ENCODE results near the gene ZNF318. TPM values are rescaled to one million over a fixed set of nuclear protein-coding genes. Genes with fewer than 3 reads are reported as not detected.
"Not testable (repeated sequence)": the region's sequence is repeated elsewhere in the genome, so short reads cannot be mapped to it uniquely, and the experiment has no call there.

The ZNF318 gene
- total RNA-seq, 1 donor from 2014 or later: 17.6 TPM

DNA sequence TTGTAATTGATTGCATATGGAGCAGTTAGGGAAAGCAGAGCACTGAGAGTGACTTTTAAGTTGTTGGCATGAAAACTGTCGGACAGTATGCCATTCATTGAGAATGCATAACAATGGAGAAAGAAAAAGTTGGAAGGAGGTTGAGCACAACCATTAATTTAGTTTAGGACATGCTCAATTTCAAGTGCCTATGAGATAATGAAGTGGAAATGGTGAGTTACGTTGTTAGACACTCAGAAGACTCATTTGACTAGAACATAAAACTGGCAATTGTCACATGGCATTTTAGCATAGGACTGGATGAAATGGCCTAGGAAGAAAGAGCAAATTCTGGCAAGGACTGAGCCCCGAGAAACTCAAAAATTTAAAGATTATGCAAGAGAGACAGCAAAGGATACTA, 22.0 kb downstream of the ZNF318 start:
- TF ChIP-seq, protein P1, sequence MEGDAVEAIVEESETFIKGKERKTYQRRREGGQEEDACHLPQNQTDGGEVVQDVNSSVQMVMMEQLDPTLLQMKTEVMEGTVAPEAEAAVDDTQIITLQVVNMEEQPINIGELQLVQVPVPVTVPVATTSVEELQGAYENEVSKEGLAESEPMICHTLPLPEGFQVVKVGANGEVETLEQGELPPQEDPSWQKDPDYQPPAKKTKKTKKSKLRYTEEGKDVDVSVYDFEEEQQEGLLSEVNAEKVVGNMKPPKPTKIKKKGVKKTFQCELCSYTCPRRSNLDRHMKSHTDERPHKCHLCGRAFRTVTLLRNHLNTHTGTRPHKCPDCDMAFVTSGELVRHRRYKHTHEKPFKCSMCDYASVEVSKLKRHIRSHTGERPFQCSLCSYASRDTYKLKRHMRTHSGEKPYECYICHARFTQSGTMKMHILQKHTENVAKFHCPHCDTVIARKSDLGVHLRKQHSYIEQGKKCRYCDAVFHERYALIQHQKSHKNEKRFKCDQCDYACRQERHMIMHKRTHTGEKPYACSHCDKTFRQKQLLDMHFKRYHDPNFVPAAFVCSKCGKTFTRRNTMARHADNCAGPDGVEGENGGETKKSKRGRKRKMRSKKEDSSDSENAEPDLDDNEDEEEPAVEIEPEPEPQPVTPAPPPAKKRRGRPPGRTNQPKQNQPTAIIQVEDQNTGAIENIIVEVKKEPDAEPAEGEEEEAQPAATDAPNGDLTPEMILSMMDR (IDR thresholded peaks at IDR 0.05): no peak
- TF ChIP-seq EZH2phosphoT487 (IDR thresholded peaks at IDR 0.05): no peak
- no peak for TF ChIP-seq EZH2 (IDR thresholded peaks at IDR 0.05)
- H3K27ac Mint-ChIP-seq: no peak overlapping the region
- no peaks in the 10 kb centered on the region for H3K27me3 Mint-ChIP-seq (ENCODE audit: insufficient read depth, low read depth)
- H3K4me3 ChIP-seq: no peak overlapping the region
- H3K27ac ChIP-seq: no peak overlapping the region
- no peak for DNase-seq (ENCODE audit: low spot score)
- no peaks in the 10 kb centered on the region for H3K4me1 Mint-ChIP-seq
- H3K27me3 ChIP-seq: no peaks in the 10 kb centered on the region
- no peaks in the 10 kb centered on the region for H3K4me1 ChIP-seq
- peaks cover 18% of the 10 kb centered on the region for H3K36me3 Mint-ChIP-seq
- H3K4me2 ChIP-seq: no peak overlapping the region
- H3K36me3 ChIP-seq: peaks cover 11% of the 10 kb centered on the region
- no peak overlapping the region for H3K4me3 Mint-ChIP-seq
- no peaks in the 10 kb centered on the region for H3K9me3 Mint-ChIP-seq
- H3K9ac ChIP-seq: peak overlapping the region; percentile 11
- no peaks in the 10 kb centered on the region for H3K9me3 ChIP-seq (ENCODE audit: low read depth)
- H2AFZ ChIP-seq (replicated peaks): no peak overlapping the region
- H4K20me1 ChIP-seq (ENCODE audit: low read depth): no peaks in the 10 kb centered on the region
- no peaks in the 10 kb centered on the region for H3K79me2 ChIP-seq (ENCODE audit: low read depth)
- no peaks in the 10 kb centered on the region for H3F3A ChIP-seq (ENCODE audit: low read depth)

DNA sequence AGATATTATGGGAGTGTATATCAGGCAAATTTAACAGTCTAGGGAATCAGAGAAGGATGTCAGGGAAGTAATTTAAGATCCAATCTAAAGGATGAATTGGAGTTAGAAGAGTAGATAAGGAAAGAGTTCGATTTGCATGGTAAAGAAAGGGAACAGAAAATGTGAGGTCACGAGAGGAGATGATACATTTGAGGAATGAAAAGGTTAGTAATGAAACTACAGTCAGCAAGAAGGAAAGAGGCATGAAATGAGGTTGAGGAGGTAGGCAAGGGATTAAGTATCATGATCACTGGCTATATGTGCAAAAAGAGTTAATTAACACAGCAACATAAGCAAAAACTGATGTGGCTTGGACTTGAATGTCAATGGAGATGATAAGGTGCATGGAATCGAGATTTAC, 22.4 kb downstream of the ZNF318 start:
- no peak for DNase-seq (ENCODE audit: low spot score)
- no peak overlapping the region for H3K4me2 ChIP-seq
- no peaks in the 10 kb centered on the region for H3K4me1 ChIP-seq
- no peaks in the 10 kb centered on the region for H3K9me3 ChIP-seq (ENCODE audit: low read depth)
- no peaks in the 10 kb centered on the region for H3K9me3 Mint-ChIP-seq
- TF ChIP-seq, protein P1 (IDR thresholded peaks at IDR 0.05): no peak
- TF ChIP-seq EZH2 (IDR thresholded peaks at IDR 0.05): no peak
- no peaks in the 10 kb centered on the region for H3F3A ChIP-seq (ENCODE audit: low read depth)
- H3K27me3 Mint-ChIP-seq (ENCODE audit: insufficient read depth, low read depth): no peaks in the 10 kb centered on the region
- H3K27me3 ChIP-seq: no peaks in the 10 kb centered on the region
- H3K79me2 ChIP-seq (ENCODE audit: low read depth): no peaks in the 10 kb centered on the region
- H3K27ac ChIP-seq: no peak overlapping the region
- no peaks in the 10 kb centered on the region for H4K20me1 ChIP-seq (ENCODE audit: low read depth)
- no peaks in the 10 kb centered on the region for H3K4me1 Mint-ChIP-seq
- H3K9ac ChIP-seq: no peak overlapping the region
- no peak overlapping the region for H2AFZ ChIP-seq (replicated peaks)
- H3K4me3 ChIP-seq: no peak overlapping the region
- peaks cover 20% of the 10 kb centered on the region for H3K36me3 Mint-ChIP-seq
- no peak overlapping the region for H3K4me3 Mint-ChIP-seq
- H3K36me3 ChIP-seq: peaks cover 11% of the 10 kb centered on the region
- H3K27ac Mint-ChIP-seq: no peak overlapping the region

- not testable (repeated sequence) for DNase-seq (ENCODE audit: low spot score); H3K4me2 ChIP-seq; H3K27me3 ChIP-seq; H3K4me1 Mint-ChIP-seq; H3K79me2 ChIP-seq (ENCODE audit: low read depth); H3K9ac ChIP-seq; H3F3A ChIP-seq (ENCODE audit: low read depth); H3K4me3 Mint-ChIP-seq; H3K27me3 Mint-ChIP-seq (ENCODE audit: insufficient read depth, low read depth); H3K9me3 ChIP-seq (ENCODE audit: low read depth); H3K4me3 ChIP-seq; H3K27ac Mint-ChIP-seq; H3K9me3 Mint-ChIP-seq; H2AFZ ChIP-seq (replicated peaks); H4K20me1 ChIP-seq (ENCODE audit: low read depth); H3K27ac ChIP-seq; H3K4me1 ChIP-seq
- H3K36me3 ChIP-seq: peaks cover 11% of the 10 kb centered on the region
- H3K36me3 Mint-ChIP-seq: peaks cover 18% of the 10 kb centered on the region
These were observed 23.2 kb downstream of the ZNF318 start for GRCh38 chr6:43346243-43346642.

- Histone ChIP-seq H3K4me1 (no peaks in the 10 kb centered on the region), H3K27ac (no peak overlapping the region), H3K9ac (no peak overlapping the region), H4K20me1 (ENCODE audit: low read depth) (peaks cover 6% of the 10 kb centered on the region), H3K4me3 (no peak overlapping the region), H3K79me2 (ENCODE audit: low read depth) (no peaks in the 10 kb centered on the region), H3K27me3 (no peaks in the 10 kb centered on the region), H3F3A (ENCODE audit: low read depth) (peaks cover 10% of the 10 kb centered on the region), H2AFZ (replicated peaks) (no peak overlapping the region), H3K9me3 (ENCODE audit: low read depth) (no peaks in the 10 kb centered on the region), H3K36me3 (no peaks in the 10 kb centered on the region), H3K4me2 (no peak overlapping the region)
- Mint-ChIP-seq H3K4me1 (no peaks in the 10 kb centered on the region), H3K9me3 (no peaks in the 10 kb centered on the region), H3K27me3 (ENCODE audit: insufficient read depth, low read depth) (no peaks in the 10 kb centered on the region), H3K27ac (no peak overlapping the region), H3K36me3 (peaks cover 41% of the 10 kb centered on the region), H3K4me3 (no peak overlapping the region)
- TF ChIP-seq EZH2phosphoT487 (IDR thresholded peaks at IDR 0.05): no peak
- no peak for TF ChIP-seq EZH2 (IDR thresholded peaks at IDR 0.05)
- TF ChIP-seq, protein P1 (IDR thresholded peaks at IDR 0.05): no peak
- DNase-seq (ENCODE audit: low spot score): no peak
These were observed 30.3 kb downstream of the ZNF318 start for GRCh38 chr6:43339168-43339567.

Measured in neural progenitor cell (in vitro differentiated cells).